ENCODE measurements around the gene PITPNC1. TPM values are rescaled to one million over a fixed set of nuclear protein-coding genes. Genes with fewer than 3 reads are reported as not detected.

Gene PITPNC1
- total RNA-seq, 6 donors from 2014 or later: 8.5 to 23.3 (median 13.7) TPM

GRCh38 chr17:67438667-67439066 is 61.6 kb downstream of the PITPNC1 start:
- no peak overlapping the region for H3K27ac ChIP-seq
- H3K27me3 ChIP-seq: no peaks in the 10 kb centered on the region
- DNase-seq (no peak), ATAC-seq (ENCODE audit: low FRiP score in 2 of 2) (no peak)
- H3K36me3 ChIP-seq: no peaks in the 10 kb centered on the region
- TF ChIP-seq, protein P1, sequence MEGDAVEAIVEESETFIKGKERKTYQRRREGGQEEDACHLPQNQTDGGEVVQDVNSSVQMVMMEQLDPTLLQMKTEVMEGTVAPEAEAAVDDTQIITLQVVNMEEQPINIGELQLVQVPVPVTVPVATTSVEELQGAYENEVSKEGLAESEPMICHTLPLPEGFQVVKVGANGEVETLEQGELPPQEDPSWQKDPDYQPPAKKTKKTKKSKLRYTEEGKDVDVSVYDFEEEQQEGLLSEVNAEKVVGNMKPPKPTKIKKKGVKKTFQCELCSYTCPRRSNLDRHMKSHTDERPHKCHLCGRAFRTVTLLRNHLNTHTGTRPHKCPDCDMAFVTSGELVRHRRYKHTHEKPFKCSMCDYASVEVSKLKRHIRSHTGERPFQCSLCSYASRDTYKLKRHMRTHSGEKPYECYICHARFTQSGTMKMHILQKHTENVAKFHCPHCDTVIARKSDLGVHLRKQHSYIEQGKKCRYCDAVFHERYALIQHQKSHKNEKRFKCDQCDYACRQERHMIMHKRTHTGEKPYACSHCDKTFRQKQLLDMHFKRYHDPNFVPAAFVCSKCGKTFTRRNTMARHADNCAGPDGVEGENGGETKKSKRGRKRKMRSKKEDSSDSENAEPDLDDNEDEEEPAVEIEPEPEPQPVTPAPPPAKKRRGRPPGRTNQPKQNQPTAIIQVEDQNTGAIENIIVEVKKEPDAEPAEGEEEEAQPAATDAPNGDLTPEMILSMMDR (IDR thresholded peaks at IDR 0.05): no peak
- no peak for TF ChIP-seq EP300 (IDR thresholded peaks at IDR 0.05)
- TF ChIP-seq POLR2AphosphoS5 (IDR thresholded peaks at IDR 0.05): no peak
- TF ChIP-seq POLR2A (IDR thresholded peaks at IDR 0.05): no peak
- peaks cover 42 to 73% (median 61%) of the 10 kb centered on the region in 4 donors for H3K4me1 ChIP-seq
- no peaks in the 10 kb centered on the region for H3K9me3 ChIP-seq
- no peak overlapping the region for H3K4me3 ChIP-seq
- 89 to 94% methylated on average over 3 of the region's 3 CpGs for WGBS, 2 donors

GRCh38 chr17:67439269-67439668 is 62.2 kb downstream of the PITPNC1 start:
- no peaks in the 10 kb centered on the region for H3K27me3 ChIP-seq
- WGBS, 2 donors: 96 to 97% methylated on average over 2 of the region's 2 CpGs
- no peak for ATAC-seq (ENCODE audit: low FRiP score in 2 of 2)

GRCh38 chr17:67440277-67441051 is 63.4 kb downstream of the PITPNC1 start:
- ATAC-seq (ENCODE audit: low FRiP score in 2 of 2): no peak
- DNase-seq: no peak
- no peaks in the 10 kb centered on the region for H3K9me3 ChIP-seq
- H3K4me1 ChIP-seq: peaks cover 33 to 67% (median 52%) of the 10 kb centered on the region in 4 donors
- 53 to 59% methylated on average over 7 of the region's 7 CpGs for whole genome bisulfite sequencing, 2 donors
- peak overlapping the region in 1 of 4 donors; percentile 17 for H3K4me3 ChIP-seq
- H3K27ac ChIP-seq: peak overlapping the region; percentile 73 to 78 (median 76)
- TF ChIP-seq, protein P1 (IDR thresholded peaks at IDR 0.05): no peak
- TF ChIP-seq POLR2A (IDR thresholded peaks at IDR 0.05) (no peak), POLR2AphosphoS5 (IDR thresholded peaks at IDR 0.05) (no peak)
- no peaks in the 10 kb centered on the region for H3K27me3 ChIP-seq
- no peaks in the 10 kb centered on the region for H3K36me3 ChIP-seq

More at GRCh38 chr17:67439269-67439668, 62.2 kb downstream of the PITPNC1 start:
- no peaks in the 10 kb centered on the region for H3K9me3 ChIP-seq
- H3K4me3 ChIP-seq: no peak overlapping the region
- no peak for DNase-seq
- H3K4me1 ChIP-seq: peaks cover 39 to 73% (median 58%) of the 10 kb centered on the region in 4 donors
- H3K36me3 ChIP-seq: no peaks in the 10 kb centered on the region
- no peak overlapping the region for H3K27ac ChIP-seq
- no peak for TF ChIP-seq EP300 (IDR thresholded peaks at IDR 0.05)
- no peak for TF ChIP-seq POLR2A (IDR thresholded peaks at IDR 0.05)
- TF ChIP-seq POLR2AphosphoS5 (IDR thresholded peaks at IDR 0.05): no peak
- TF ChIP-seq, protein P1 (IDR thresholded peaks at IDR 0.05): no peak

DNA sequence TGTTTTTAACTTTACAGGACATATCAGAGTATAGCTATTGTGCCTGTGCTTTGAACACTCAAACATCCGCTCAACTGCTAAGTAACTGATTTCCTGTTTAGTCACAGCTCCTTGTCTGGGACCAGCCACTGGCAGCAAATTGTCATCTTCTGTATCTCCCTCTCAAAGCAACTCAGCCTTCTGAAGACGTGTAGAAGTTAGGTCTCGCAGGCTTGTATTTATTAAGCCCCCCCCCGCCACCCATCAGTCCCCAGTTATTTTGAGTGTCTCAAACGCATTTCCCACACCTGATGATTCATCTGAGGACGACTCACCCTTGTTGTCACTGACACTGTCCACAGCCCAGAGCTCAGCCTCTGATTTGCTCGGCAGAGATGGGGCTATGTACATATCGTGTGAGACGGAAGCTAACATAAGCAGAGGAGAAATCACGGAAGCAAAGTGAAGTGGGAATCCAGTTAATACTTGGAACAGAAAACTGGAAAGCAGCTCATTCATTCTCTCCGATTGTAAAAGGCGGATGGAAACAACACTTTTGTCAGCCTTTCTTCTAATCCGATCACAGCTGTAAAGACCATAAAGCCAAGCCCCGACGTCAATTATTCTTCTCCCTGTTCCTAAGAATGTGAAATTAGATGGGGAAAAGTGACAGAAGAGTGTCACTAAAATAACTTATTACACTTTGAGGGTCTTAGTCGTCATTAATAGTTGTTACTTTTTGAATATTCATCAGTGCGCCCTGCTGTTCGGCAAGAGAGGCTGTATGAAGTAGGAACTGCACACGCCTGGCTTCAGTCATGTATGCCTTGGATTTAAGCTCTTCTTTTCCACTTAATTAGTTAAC is 64.2 kb downstream of the PITPNC1 start:
- TF ChIP-seq POLR2A (IDR thresholded peaks at IDR 0.05) (peak in 1 of 4 donors; percentile 55), POLR2AphosphoS5 (IDR thresholded peaks at IDR 0.05) (peak in 1 of 2 donors; percentile 56), EP300 (IDR thresholded peaks at IDR 0.05) (peak in 1 of 4 donors; percentile 7)
- TF ChIP-seq, protein P1 (IDR thresholded peaks at IDR 0.05): no peak
- peak overlapping the region; percentile 73 to 78 (median 76) for H3K27ac ChIP-seq
- no peaks in the 10 kb centered on the region for H3K9me3 ChIP-seq
- no peaks in the 10 kb centered on the region for H3K27me3 ChIP-seq
- peaks cover 31 to 59% (median 46%) of the 10 kb centered on the region in 4 donors for H3K4me1 ChIP-seq
- ATAC-seq (ENCODE audit: low FRiP score in 2 of 2): peak; percentile 56 to 70
- no peaks in the 10 kb centered on the region for H3K36me3 ChIP-seq
- peak overlapping the region in 2 of 4 donors; percentile 17 to 21 for H3K4me3 ChIP-seq
- 38 to 56% methylated on average over 19 of the region's 19 CpGs for WGBS, 2 donors
- DNase-seq: peak in 1 of 2 donors; percentile 44

Data from upper lobe of left lung (tissue), 6 donors.